ENCODE data around the gene SERINC4.

Gene SERINC4

GRCh38 chr15:43795997-43796396 lies 4.0 kb downstream of the SERINC4 start:
- DNase-seq, result no peak

DNA sequence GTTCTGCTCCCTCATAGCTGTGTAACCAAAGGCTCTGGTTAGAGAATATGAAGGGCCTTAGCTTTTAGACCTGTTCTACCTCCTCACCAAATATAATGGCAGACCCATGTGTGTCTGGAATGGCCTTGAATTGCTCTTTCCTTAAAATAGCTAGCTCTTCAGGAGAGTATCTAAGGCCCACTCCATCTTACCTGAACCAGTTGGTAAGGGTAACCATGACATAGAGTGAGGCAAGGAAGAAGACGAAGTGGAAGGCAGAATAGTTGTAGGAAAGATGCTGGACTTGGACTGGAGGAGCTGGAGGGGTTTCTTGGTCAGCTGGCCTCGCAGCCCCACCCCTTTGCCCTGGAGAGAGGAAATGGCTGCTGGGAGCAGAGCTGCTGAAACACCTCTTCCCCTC lies 4.8 kb downstream of the SERINC4 start:
- DNase-seq, result no peak

GRCh38 chr15:43794269-43795037 lies 5.6 kb downstream of the SERINC4 start:
- DNase-seq, result no peak

GRCh38 chr15:43793647-43794046 lies 6.4 kb downstream of the SERINC4 start:
- no peak for DNase-seq

- no peak for DNase-seq
Measured at GRCh38 chr15:43792761-43793476, 7.1 kb downstream of the SERINC4 start.

DNA sequence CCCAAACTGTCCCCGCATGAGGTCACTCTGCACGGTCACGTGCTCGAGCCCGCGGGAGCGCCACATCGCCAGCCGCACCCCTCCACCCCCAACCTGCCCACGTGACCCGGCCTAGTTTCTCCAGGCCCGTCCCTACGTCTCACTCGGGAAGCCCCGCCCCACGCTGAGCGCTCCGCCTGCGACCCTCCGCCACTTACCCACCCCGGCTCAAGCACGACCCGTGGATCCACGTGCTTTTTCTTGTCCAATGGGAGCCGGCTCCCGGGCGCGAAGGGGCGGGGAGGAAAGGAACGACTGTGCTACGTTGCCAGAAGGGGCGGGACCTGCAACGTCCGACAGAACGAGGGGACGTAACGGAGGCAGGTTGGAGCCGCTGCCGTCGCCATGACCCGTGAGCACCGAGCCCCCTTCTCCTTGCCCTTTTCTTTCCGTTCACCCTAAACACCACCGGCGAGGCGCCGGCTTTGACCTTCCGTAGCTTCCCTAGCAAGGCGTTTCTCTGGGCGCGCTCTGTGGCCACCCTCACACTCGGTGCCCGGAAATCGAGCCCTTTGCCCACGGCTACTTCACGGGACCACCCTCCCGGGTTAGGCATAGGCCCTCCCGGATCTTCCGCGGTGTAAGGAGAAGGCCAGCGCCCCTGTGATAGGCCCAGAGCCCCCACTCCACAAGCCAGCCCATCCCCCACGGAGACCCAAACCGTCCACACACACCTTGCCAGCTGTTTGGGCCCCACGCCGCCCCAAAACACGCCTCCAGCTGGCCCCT lies 7.8 kb downstream of the SERINC4 start, which contains the start of gene SERF2:
Gene SERF2, plus strand, starts transcription at position 328 of the 768 bp plus-strand sequence. Its CDS starts 57 bp downstream, at position 385.
- DNase-seq, result peak; percentile 96

GRCh38 chr15:43789409-43789808 lies 10.6 kb downstream of the SERINC4 start:
- DNase-seq, result no peak

- no peak for DNase-seq
Measured at GRCh38 chr15:43779016-43779415, 21.0 kb downstream of the SERINC4 start.

DNA sequence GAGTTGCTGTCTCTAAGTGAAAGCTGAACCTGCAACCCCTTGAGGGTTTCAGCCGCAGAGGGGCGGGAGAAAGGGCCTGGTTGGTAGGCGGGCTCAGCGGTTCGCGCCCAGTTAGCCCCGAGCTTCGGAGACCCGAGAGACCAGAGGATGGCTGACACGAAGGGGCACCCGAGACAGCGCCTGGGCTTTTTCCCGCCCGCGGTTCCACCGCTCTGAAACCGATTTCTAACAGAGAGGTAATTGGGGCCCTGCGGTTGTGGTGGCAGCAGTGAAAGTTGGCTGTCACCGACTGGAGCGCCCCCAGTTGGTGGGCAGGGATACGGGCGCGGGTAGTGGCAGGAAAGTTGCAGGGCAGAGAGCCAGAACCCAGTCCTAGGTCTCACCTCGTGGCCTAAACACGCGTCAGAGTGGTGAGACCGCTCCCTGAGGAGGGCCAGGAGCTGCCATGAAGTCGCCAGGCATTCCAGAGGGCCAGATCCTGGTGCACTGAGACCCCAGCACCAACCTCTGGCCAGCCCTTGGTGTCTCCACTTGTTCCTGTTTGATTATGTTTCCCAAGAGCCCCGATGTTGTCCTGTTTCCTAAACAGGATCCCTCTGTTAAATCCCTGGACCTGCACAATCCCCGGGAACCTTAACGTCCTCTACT lies 22.6 kb downstream of the SERINC4 start:
- peak; percentile 74 for DNase-seq

- no peak for DNase-seq
Measured at GRCh38 chr15:43776718-43777266, 23.2 kb downstream of the SERINC4 start, which contains the start of gene ELL3. Gene ELL3 (minus strand): TSS chr15:43776966. CDS start chr15:43776901, 65 bp downstream.

DNA sequence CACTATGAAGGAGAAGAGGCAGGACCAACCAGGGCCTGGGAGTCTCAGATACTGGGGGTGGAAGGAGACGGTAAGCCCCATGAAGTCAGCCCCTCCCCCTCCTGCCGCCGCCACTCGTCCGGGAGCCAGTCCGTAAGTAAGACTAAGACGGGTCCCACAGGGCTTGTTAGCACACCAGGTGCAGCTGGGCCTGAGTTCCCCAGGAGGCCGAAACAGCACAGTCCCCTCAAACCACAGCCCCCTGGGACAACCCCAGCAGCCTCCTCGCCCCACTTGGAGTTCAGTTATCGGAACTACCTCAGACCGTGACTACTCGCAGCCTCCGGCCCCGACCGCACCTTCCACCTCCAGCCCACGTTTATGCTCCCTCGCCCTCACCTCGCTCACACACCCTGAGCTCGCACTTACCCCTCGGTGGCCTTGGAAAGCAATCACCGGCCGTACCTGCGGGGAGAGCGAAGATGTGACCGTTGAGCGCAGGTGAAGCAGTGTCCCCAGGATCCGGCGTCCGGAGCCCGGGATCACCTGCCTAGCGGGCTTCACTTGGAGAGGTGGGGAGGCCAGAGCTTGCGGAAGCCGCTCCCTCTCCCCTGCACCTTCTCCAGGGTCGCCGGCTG lies 23.8 kb downstream of the SERINC4 start:
- no peak for DNase-seq

DNA sequence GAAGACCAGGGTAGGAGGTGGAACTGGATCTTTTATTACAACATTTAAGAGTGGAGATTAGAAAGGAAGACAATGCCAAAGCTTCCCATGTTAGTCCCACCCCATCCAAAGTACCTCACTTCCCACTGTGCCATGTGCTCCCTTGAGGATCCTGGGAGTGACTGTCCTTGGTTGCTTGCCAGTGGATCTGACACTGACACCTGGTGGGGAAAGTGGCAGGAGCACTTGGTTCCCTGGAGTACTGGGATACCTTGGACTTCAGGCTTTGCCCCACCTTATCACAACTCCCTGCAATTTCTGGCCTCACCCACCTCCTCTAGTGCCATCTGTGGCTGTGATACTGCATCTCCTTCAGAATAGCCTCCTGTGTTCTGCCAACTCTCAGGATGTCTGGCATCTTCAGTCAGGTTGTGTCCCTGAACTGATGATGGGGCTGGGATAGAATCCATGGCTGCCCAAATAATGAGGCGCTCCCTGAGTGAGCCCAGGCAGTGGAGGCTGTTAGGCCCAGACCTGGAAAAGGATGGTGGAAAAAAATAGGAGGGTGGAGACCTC lies 24.5 kb downstream of the SERINC4 start:
- no peak for DNase-seq

- DNase-seq, result no peak
Measured at GRCh38 chr15:43774062-43774461, 26.0 kb downstream of the SERINC4 start.

DNA sequence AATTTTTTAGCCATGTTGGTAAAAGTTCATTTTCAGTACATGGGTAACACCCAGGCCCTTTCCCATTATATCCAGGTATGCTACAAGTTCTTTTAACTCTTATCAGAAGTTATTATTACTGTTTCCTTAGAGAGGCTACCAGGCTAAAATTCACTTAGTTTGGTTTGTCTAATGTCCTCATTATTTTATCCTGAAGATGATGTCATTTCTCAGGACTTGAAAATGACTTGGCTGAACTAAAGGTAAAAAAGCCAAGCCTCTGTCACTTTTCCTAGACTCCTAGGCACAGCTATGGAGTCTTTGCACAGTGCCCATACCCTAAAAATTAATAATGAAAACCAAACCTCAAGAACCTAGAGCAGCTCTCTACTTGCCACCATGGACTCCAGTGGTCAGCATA lies 27.4 kb downstream of the SERINC4 start:
- DNase-seq, result no peak

- no peak for DNase-seq
Measured at GRCh38 chr15:43771816-43772215, 28.2 kb downstream of the SERINC4 start.

DNA sequence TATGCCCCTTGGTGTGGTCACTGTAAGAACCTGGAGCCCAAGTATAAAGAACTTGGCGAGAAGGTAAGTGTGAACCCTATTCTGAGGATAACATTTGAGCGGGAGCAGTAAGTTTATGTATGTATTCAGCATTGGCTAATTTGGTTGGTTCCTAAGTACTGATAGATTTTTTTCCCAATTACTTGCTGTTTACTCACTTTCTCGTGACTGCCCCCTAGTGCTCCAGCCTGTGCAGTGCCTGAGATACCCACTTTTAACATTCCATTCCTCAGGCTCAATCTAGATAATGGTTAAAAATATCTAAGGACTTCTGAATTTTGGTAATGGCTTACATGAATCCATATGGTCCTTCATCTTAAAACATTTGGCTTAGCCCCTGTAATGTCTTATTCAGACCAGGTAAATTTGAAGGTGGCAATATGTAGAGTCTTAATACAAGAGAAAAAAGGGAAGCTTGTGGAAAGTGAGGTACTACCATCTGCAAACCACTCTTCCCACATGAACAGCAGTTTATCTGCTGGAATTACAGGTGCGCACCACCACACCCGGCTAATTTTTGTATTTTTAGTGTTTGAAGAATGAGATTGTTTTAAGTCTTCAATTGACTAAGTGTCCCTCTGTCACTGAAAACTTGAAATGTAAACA lies 30.3 kb downstream of the SERINC4 start:
- DNase-seq, result peak; percentile 31

DNA sequence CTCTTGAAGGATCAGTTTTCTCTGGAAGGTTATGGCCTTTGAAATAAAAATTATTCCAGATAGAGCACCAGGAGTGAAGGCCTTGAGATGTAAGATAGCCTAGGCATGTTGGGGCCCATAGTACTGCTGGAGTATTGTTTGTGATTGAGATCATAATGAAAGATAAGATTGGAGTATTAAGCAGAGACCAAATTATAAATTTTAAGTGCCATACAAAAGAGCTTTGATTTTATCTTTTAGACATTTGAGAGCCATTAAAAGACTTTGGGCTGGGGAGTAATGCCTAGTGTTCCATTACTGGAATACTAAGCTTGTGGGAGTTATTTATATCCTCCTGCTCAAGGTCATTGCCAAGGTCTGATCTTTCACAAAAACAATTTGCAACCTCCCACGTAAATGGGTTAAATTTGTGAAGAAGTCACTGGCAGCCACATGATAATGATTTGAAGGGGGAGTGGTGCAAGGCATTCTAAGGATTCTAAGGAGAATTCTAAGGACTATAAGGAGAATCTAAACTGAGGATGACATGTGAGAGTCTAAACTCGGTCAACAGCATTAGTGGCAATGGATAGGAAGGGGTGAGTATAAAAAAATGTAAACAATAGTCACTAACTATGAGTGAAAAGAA lies 36.1 kb downstream of the SERINC4 start:
- no peak for DNase-seq

DNA sequence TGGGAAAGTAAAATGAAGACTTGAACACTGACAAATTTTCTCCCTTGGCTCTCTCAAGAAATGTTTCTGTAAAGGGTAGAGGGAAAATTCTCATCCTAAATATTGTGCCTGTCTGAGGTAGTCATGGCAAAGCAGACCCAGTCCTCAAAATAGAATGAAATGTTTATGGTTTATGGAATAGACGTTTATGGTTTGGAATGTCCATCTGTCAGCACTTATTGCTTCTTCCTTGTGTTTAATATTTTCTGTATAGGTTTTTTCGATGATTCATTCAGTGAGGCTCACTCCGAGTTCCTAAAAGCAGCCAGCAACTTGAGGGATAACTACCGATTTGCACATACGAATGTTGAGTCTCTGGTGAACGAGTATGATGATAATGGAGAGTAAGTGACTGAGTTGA lies 37.2 kb downstream of the SERINC4 start:
- no peak for DNase-seq

DNA sequence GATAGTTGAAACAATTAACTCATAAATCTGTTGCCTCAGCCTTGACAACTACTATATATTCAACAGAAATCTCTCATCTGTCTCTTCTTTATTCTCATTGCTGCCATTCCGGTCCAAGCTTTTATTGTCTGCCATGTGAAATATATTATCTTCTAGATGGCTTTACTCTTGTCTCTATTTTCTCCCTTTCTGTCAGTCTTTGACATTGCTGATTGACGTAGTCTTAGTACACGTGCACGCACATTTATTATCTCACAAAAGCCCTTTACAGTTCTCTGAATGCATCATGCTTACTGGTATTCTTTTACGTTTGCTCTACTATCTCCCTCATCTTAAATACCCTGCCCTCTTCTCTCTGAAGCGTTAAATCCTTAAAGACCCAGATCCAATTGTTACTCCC lies 48.1 kb downstream of the SERINC4 start:
- DNase-seq, result no peak

DNA sequence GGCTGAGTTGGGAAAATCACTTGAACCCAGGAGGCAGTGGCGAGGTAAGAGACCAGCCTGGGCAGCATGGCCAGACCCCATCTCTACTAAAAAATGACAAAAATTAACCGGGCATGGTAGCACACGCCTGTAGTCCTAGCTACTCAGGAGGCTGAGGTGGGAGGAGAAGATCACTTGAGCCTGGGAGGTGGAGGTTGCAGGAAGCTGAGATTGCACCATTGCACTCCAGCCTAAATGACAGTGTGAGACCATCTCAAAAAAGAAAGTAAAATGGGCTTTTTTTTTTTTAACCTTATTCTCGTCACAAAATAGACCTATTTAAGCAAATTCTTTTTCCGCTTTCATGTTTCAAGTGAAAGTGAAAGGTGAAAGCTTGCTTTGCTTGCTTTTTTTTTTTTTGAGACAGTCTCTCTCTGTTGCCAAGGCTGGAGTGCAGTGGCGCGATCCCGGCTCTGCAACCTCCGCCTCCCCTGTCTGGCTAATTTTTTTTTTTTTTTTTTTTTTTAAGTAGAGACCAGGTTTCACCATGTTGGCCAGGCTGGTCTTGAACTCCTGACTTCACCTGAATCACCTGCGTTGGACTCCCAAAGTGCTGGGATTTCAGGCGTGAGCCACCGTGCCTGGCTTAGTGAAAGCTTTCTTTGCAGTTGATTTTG lies 50.2 kb downstream of the SERINC4 start:
- DNase-seq, result no peak
